GM12878 (cell line): ENCODE data around the gene CACUL1. TPM values are rescaled to one million over a fixed set of nuclear protein-coding genes. Genes with fewer than 3 reads are reported as not detected.

Experiments
- ATAC-seq: fragments of 200-7000 bp; cut with Tn5 transposase; 3 replicates; pipeline ENCODE4 v1.9.1; 2020; ENCODE audit warnings: mild to moderate bottlenecking, moderate library complexity
- BruUV-seq: library from RNA; stranded (reverse); fragments of 400-500 nt; replicated peaks from 2 replicates; lab custom pipeline; 2021; lab: Mats Ljungman, UMichigan
- CTCF ChIA-PET: fragments of 300-600 bp; sonication (Branson Sonifier 250); formaldehyde crosslinking; extraction: SDS; loops from one replicate; lab custom pipeline; 2021; ENCODE audit warnings: inconsistent platforms; lab: Yijun Ruan, JAX
- POLR2A ChIA-PET: fragments of 350-600 bp; formaldehyde crosslinking; extraction: SDS; loops from one replicate; lab custom pipeline; 2021; ENCODE audit warnings: inconsistent platforms; lab: Charles Lee
- RAD21 ChIA-PET: fragments of 300-600 bp; sonication (Branson Sonifier 250); formaldehyde crosslinking; loops from one replicate; lab custom pipeline; 2023; ENCODE audit warnings: antibody characterized with exemption; ENCODE audit not compliant: unreplicated experiment; lab: Charles Lee
- SMC1A ChIA-PET: fragments of 300-600 bp; sonication (Branson Sonifier 250); formaldehyde crosslinking; loops from one replicate; lab custom pipeline; 2023; ENCODE audit not compliant: unreplicated experiment, uncharacterized antibody; lab: Charles Lee
- DNase-seq: peaks from one replicate; pipeline ENCODE4 v3.0.0-alpha.2; 2011; ENCODE audit warnings: low read depth, low spot score
- FAIRE-seq: peaks from 3 replicates; lab custom pipeline; 2011; peaks lifted over from hg19 to GRCh38; lab: Jason Lieb, UNC
- H2AFZ ChIP-seq: 2 replicates; pipeline ENCODE4 v1.6.0; 2011; ENCODE audit warnings: low read depth, low read length, control low read depth; ENCODE audit not compliant: control insufficient read depth
- H3K27ac ChIP-seq: 2 replicates; pipeline ENCODE4 v1.5.1; 2011; ENCODE audit warnings: control low read depth; ENCODE audit not compliant: control insufficient read depth, insufficient read depth
- H3K27me3 ChIP-seq, 2 experiments: replicated peaks in 1 of 2; 2 replicates each; pipeline versions ENCODE4 v1.6.0 to v1.6.1; 2011; ENCODE audit warnings: low read length in 1 of 2; ENCODE audit not compliant: control insufficient read depth in 2 of 2, insufficient read depth in 2 of 2
- H3K36me3 ChIP-seq, 2 experiments: 2 replicates each; pipeline ENCODE4 v1.5.1; 2011; ENCODE audit warnings: low read length in 1 of 2; ENCODE audit not compliant: control insufficient read depth in 2 of 2, insufficient read depth in 2 of 2
- H3K4me1 ChIP-seq: 2 replicates; pipeline ENCODE4 v1.6.1; 2011; ENCODE audit warnings: mild to moderate bottlenecking, low read length, moderate library complexity, mixed read lengths; ENCODE audit not compliant: control insufficient read depth, insufficient read depth
- H3K4me2 ChIP-seq: 2 replicates; pipeline ENCODE4 v1.6.0; 2011; ENCODE audit warnings: control low read depth; ENCODE audit not compliant: control insufficient read depth, insufficient read depth
- H3K4me3 ChIP-seq: fragments of 200-600 bp; sonication (generic); 2 replicates; pipeline ENCODE4 v1.5.1; 2016
- H3K79me2 ChIP-seq: 2 replicates; pipeline ENCODE4 v1.6.0; 2011; ENCODE audit warnings: low read length; ENCODE audit not compliant: control insufficient read depth, insufficient read depth
- H3K9ac ChIP-seq: 2 replicates; pipeline ENCODE4 v1.8.0; 2011; ENCODE audit warnings: low read length, control low read depth, mixed read lengths; ENCODE audit not compliant: control insufficient read depth, insufficient read depth
- H3K9me3 ChIP-seq: replicated peaks from 3 replicates; pipeline ENCODE4 v1.5.1; 2011; ENCODE audit warnings: mild to moderate bottlenecking, low read length; ENCODE audit not compliant: control insufficient read depth, insufficient read depth
- H4K20me1 ChIP-seq: 2 replicates; pipeline ENCODE4 v1.6.0; 2011; ENCODE audit not compliant: control insufficient read depth, insufficient read depth
- ATF7 ChIP-seq: fragments of 450-650 bp; IDR thresholded peaks from 2 replicates; pipeline ENCODE4 v1.6.1; 2016; ENCODE audit warnings: low read depth, mild to moderate bottlenecking
- EED ChIP-seq: sonication (generic); IDR thresholded peaks from 2 replicates; pipeline ENCODE4 v1.6.1; 2016; ENCODE audit warnings: antibody characterized with exemption, low read depth
- ETV6 ChIP-seq, 2 experiments: fragments of 450-650 bp in 1 of 2; IDR thresholded peaks in 1 of 2; conservative IDR thresholded peaks in 1 of 2; 2 replicates each; pipeline ENCODE4 v1.6.1; 2014; ENCODE audit warnings: antibody characterized with exemption in 1 of 2, borderline replicate concordance in 1 of 2, low read depth in 1 of 2, mild to moderate bottlenecking in 1 of 2, moderate library complexity in 1 of 2
- GATAD2B ChIP-seq: fragments of 450-650 bp; conservative IDR thresholded peaks from 2 replicates; pipeline ENCODE4 v1.6.1; 2017; ENCODE audit warnings: low read depth, mild to moderate bottlenecking, moderate library complexity
- MYB ChIP-seq: fragments of 150-350 bp; IDR thresholded peaks from 2 replicates; pipeline ENCODE4 v1.6.1; 2014; ENCODE audit warnings: mild to moderate bottlenecking, low read depth, low read length, borderline replicate concordance
- NFYB ChIP-seq: IDR thresholded peaks from 2 replicates; pipeline ENCODE4 v1.6.1; 2011; ENCODE audit warnings: low read depth, mild to moderate bottlenecking, low read length, improper control_type of control experiment, moderate library complexity; ENCODE audit not compliant: insufficient read depth
- ZNF207 ChIP-seq: fragments of 450-650 bp; IDR thresholded peaks from 2 replicates; pipeline ENCODE4 v1.6.1; 2014; ENCODE audit warnings: antibody characterized with exemption, mild to moderate bottlenecking, borderline replicate concordance
- ZNF274 ChIP-seq: IDR thresholded peaks from one replicate; pipeline ENCODE4 v1.8.0; 2011; ENCODE audit not compliant: insufficient read length, insufficient read depth
- WGBS: methylation state at CpG from one replicate; pipeline ENCODE4 v1.1.6; 2016; ENCODE audit warnings: low lambda C conversion rate; ENCODE audit not compliant: insufficient replicate concordance, insufficient coverage; ENCODE audit errors: missing lambda C conversion rate; 5-methylcytosine and 5-hydroxymethylcytosine counted together
- in situ Hi-C: fragments of 300-500 bp; cut with MboI; formaldehyde crosslinking; loops from 9 replicates; pipeline ENCODE4 v1.14.3; 2018; ENCODE audit warnings: mixed read lengths
- intact Hi-C: fragments of 100-400 bp; cut with micrococcal nuclease; formaldehyde crosslinking; loops from one replicate; pipeline ENCODE4 v1.14.2; 2022; ENCODE audit not compliant: unreplicated experiment
- polyA plus RNA-seq, 11 experiments: library from polyadenylated mRNA; depleted of rRNA in 4 of 11; unstranded in 6 of 11; stranded (reverse) in 5 of 11; fragments of >200 nt; fragmentation: Nextera tagmentation in 4 of 11; fragmentation: Illumina TruSeq in 1 of 11; extraction: Ambion mirVana in 4 of 11; extraction: Trizol in 1 of 11; gene quantifications; 1 replicate in 1 of 11; 2 replicates in 10 of 11; pipeline versions ENCODE4 v1.2.1 to v1.2.3, GENCODE V29; 2011 to 2016; ENCODE audit warnings: inconsistent platforms in 2 of 11, missing spikeins in 2 of 11, low read depth in 1 of 11
- total RNA-seq, 4 experiments: library from RNA; depleted of rRNA in 3 of 4; stranded (reverse); fragments of >200 nt in 3 of 4; fragmentation: Illumina TruSeq in 1 of 4; extraction: Trizol in 1 of 4; gene quantifications; 2 replicates each; pipeline versions ENCODE4 v1.2.1 to v1.2.3, GENCODE V29; 2013 to 2021
- TF ChIP-seq, protein P1 (sequence below): IDR thresholded peaks from 2 replicates; pipeline ENCODE4 v1.6.1; 2012; ENCODE audit warnings: low read depth, low read length, improper control_type of control experiment

CACUL1 gene
- total and polyA plus RNA-seq, 10 of the 15 experiments (the other 5 are each of a cell fraction or from before 2014, with no cell fraction given), result 7.4 to 23.2 (median 13.0) TPM

DNA sequence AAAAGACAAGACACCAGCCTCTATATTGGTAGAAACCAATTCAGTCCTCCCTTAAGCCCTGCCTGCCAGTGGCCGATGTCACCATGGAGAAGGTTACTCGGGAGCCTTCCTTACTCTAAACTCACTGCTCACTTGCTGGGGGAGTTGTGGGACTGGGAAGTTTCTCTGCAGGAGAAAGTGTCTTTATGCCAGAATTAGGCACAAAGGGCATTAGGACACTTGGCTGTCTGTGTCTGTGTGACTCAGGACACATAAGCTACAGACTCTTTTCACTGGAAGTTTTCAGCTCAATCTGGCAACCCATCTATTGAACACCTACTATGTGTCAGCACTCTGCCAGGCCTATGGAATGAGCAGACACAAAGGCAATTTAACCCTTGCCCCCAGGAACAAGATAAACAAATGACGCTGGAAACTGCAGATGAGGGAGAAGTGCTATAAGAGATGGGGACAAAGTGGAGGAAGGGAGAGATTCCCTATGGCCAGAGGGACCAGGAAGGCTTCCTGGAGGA, 49.5 kb upstream of the CACUL1 start:
- ChIA-PET CTCF (interaction anchor here (1.2 kb wide), 1 partner anchor 236 kb away, joined by 3 read pairs; no protein-coding TSS in a partner anchor), RAD21 (no interaction called here), SMC1A (no interaction called here), POLR2A (no interaction called here)
- no peak overlapping the region for H3K4me3 ChIP-seq
- H3K9ac ChIP-seq, result no peak overlapping the region
- no peak for TF ChIP-seq ZNF274
- no peak for TF ChIP-seq NFYB
- no peak for TF ChIP-seq ETV6 (conservative IDR thresholded peaks at IDR 0.05 in 1 of 2, IDR thresholded peaks at IDR 0.05 in 1 of 2; ENCODE audit: borderline replicate concordance in 1 of 2, low read depth in 1 of 2)
- no peak for TF ChIP-seq ATF7
- TF ChIP-seq GATAD2B, result no peak
- H3K27me3 ChIP-seq, result peaks cover 0 to 5% of the 10 kb centered on the region in 2 experiments; a peak in 2 of 4 replicates
- no peaks in the 10 kb centered on the region for H3K36me3 ChIP-seq
- no peaks in the 10 kb centered on the region for H3K9me3 ChIP-seq
- no TSS peak for BruUV-seq
- FAIRE-seq (no peak), DNase-seq (no peak), ATAC-seq (no peak)
- H3K79me2 ChIP-seq, result no peaks in the 10 kb centered on the region
- H4K20me1 ChIP-seq, result no peaks in the 10 kb centered on the region
- in situ Hi-C loops, result loop anchor here (10.0 kb wide), 1 partner anchor 240 kb away; no protein-coding TSS in a partner anchor
- H2AFZ ChIP-seq, result no peak overlapping the region
- no peak overlapping the region for H3K4me2 ChIP-seq
- no peak overlapping the region for H3K27ac ChIP-seq
- 57% methylated on average over 3 of the region's 3 CpGs for WGBS
- intact Hi-C loops, result no loop called here
- H3K4me1 ChIP-seq, result no peaks in the 10 kb centered on the region

DNA sequence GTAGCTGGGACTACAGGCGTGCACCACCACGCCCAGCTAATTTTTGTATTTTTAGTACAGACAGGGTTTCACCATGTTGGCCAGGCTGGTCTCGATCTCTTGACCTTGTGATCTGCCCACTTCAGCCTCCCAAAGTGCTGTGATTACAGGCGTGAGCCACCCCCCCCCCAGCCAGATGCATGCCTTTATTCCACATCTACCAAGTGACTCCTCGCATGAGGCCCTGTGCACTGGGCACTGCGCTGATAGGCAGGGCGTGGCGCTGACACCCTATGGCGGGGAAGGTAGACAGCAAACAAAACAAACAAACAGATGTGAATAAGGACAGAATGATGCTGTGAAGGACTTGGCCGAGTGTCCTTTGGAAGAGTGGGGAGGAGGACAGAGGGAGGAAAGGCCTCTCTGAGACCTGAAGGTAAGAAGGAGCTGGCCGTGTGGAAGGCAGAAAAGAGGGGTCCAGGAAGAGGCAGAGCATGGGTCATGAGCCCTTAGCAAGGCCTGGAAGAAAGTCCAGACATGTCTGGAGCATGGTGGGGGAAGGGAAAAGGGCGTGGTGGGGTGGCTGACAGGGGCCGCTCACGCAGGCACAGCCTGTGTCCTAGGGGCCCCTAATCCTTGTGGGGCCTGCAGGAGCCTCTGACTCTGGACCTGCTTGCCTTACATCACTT, 47.5 kb upstream of the CACUL1 start:
- H3K4me2 ChIP-seq, result no peak overlapping the region
- intact Hi-C loops (no loop called here), in situ Hi-C loops (loop anchor here (10.0 kb wide), 1 partner anchor 237 kb away; no protein-coding TSS in a partner anchor)
- H3K36me3 ChIP-seq, result no peaks in the 10 kb centered on the region
- no peaks in the 10 kb centered on the region for H3K9me3 ChIP-seq
- DNase-seq, result no peak
- ChIA-PET POLR2A (interaction anchor here (0.7 kb wide), 1 partner anchor 205 kb away, joined by 3 read pairs; no protein-coding TSS in a partner anchor), SMC1A (interaction anchor here (0.7 kb wide), 1 partner anchor 68 kb away, joined by 3 read pairs; no protein-coding TSS in a partner anchor), RAD21 (interaction anchor here (1.5 kb wide), 1 partner anchor 234 kb away, joined by 3 read pairs; no protein-coding TSS in a partner anchor), CTCF (interaction anchor here (0.7 to 4.5 kb wide), 2 partner anchors 233 to 235 kb away, joined by 4 to 29 read pairs; no protein-coding TSS in a partner anchor)
- no peaks in the 10 kb centered on the region for H3K4me1 ChIP-seq
- WGBS, result 41% methylated on average over 13 of the region's 14 CpGs
- H4K20me1 ChIP-seq, result no peaks in the 10 kb centered on the region
- H3K27me3 ChIP-seq, result peaks cover 0 to 5% of the 10 kb centered on the region in 2 experiments; a peak in 2 of 4 replicates
- no peak for TF ChIP-seq ZNF207
- TF ChIP-seq EED, result no peak
- TF ChIP-seq, protein P1, sequence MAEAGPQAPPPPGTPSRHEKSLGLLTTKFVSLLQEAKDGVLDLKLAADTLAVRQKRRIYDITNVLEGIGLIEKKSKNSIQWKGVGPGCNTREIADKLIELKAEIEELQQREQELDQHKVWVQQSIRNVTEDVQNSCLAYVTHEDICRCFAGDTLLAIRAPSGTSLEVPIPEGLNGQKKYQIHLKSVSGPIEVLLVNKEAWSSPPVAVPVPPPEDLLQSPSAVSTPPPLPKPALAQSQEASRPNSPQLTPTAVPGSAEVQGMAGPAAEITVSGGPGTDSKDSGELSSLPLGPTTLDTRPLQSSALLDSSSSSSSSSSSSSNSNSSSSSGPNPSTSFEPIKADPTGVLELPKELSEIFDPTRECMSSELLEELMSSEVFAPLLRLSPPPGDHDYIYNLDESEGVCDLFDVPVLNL, result no peak
- TF ChIP-seq MYB, result no peak
- no peak overlapping the region for H3K27ac ChIP-seq
- no TSS peak for BruUV-seq
- H2AFZ ChIP-seq, result no peak overlapping the region
- no peak overlapping the region for H3K9ac ChIP-seq
- no peaks in the 10 kb centered on the region for H3K79me2 ChIP-seq
- H3K4me3 ChIP-seq, result no peak overlapping the region
- no peak for ATAC-seq
- no peak for FAIRE-seq
